Subcutaneous adipose tissue (tissue), 4 donors: Measurements from ENCODE around the gene PRDM16. TPM values are rescaled to one million over a fixed set of nuclear protein-coding genes. Genes with fewer than 3 reads are reported as not detected.

Experiments
- total RNA-seq, 4 donors: library from RNA; depleted of rRNA; stranded (reverse); fragments of >200 nt; gene quantifications; one replicate each; pipeline ENCODE4 v1.1.0, GENCODE V29; 2016
- TF ChIP-seq, protein P1 (sequence below): fragments of 450-650 bp; IDR thresholded peaks from one replicate; pipeline ENCODE4 v1.5.1; 2016; ENCODE audit warnings: low read depth, mild to moderate bottlenecking, control low read depth, antibody characterized with exemption, moderate library complexity

PRDM16 gene
- total RNA-seq, 4 donors from 2014 or later = 0.82 to 1.7 (median 1.1) TPM

DNA sequence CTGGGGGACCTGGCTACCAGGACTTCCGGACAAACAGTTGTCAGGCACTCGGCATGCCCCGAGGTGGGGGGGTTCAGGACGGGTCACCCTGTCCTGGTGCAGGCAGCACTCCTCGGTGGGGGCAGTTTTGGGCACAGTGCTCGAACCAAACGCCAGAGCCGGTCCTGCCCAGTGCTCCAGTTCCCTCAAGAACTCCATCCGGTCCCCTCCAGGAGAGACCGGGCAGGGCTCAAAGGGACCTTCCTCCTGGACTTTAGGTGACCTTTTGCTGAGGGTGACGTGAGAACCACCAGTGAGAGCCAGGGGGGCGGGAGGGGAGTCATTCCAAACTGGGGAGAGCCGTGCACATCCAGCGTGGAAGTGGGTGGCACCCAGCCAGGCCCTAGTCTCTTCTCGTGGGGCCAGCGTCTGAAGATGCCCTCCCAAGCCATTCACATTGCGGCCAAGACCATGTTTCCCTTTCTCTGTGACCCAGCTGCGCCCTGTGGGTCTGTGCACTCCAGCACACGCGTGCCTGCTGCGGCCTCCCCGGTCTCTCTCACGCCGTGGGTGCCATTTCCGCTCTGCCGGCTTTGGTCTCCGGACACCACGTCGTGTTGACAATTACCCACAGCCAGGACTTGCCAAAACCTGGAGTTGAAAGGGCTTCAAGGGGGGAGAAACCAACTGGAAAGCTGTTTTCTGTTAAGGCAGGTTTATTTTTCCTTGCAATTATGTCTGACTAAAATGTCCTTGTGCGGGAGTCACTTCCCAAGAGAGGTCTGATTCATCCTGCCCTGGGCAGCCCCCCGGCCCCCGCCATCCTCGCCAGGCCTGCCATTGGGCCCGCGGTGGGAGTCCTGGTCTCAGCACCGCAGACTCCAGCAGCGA, 206.7 kb downstream of the PRDM16 start:
- TF ChIP-seq, protein P1, sequence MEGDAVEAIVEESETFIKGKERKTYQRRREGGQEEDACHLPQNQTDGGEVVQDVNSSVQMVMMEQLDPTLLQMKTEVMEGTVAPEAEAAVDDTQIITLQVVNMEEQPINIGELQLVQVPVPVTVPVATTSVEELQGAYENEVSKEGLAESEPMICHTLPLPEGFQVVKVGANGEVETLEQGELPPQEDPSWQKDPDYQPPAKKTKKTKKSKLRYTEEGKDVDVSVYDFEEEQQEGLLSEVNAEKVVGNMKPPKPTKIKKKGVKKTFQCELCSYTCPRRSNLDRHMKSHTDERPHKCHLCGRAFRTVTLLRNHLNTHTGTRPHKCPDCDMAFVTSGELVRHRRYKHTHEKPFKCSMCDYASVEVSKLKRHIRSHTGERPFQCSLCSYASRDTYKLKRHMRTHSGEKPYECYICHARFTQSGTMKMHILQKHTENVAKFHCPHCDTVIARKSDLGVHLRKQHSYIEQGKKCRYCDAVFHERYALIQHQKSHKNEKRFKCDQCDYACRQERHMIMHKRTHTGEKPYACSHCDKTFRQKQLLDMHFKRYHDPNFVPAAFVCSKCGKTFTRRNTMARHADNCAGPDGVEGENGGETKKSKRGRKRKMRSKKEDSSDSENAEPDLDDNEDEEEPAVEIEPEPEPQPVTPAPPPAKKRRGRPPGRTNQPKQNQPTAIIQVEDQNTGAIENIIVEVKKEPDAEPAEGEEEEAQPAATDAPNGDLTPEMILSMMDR = no peak

GRCh38 chr1:3276341-3276800, 207.4 kb downstream of the PRDM16 start:
- TF ChIP-seq, protein P1 = no peak

GRCh38 chr1:3277011-3277471, 208.0 kb downstream of the PRDM16 start:
- TF ChIP-seq, protein P1 = no peak

DNA sequence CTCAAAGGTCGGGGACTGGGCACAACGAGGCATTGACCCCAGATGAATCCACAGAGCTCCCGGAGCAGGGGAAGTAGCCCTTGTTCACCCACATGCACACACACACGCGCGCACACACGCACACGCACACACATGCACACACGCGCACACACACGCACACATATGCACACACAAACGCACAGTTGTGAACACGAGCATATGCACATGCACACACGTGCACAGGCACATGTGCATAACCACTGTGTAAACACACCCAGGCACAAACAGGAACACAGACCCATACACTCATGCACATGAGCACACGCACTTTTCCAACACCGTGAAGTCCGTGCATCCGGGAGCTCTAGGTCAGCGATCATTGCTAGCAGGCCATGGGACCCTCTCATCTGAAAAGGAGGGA, 208.6 kb downstream of the PRDM16 start:
- TF ChIP-seq, protein P1 = no peak

DNA sequence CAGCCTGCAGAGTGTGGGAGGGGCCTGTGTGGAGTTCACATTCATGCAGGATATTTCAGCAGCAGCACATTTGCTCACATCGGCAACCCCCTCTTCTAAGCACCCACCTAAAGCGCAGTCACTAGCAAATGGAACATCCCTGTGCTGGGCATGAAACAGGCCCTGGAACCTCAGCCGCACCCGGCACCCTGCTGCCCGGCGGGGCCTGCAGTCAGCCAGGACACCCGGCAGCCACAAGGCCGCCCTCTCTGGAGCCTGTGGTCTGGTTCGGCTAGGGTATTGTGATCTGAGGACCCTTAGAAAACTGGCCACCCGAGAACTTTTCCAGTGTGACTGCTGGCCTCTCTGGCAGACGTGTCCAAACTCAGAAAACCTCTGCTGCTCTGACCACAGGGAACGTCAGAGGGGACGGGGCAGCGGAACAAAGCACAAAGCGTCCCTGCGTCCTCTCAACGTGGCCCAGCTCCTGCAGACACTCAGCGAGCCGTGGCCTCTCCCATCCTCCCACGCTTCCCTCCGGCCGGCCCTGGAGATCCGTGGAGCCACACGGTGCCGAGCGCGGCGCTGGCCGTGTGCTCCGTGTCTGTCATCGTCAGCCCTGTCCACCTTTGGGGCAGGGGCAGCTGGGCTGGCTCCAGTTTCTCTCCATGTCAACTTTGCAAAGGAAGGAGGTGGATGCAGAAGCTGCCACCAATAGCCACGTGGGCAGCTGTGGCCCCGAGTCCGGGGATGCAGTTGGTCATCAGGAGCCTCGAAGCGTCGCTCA, 209.6 kb downstream of the PRDM16 start:
- TF ChIP-seq, protein P1 = no peak

GRCh38 chr1:3279182-3279470, 210.1 kb downstream of the PRDM16 start:
- TF ChIP-seq, protein P1 = no peak

GRCh38 chr1:3281735-3282134, 212.7 kb downstream of the PRDM16 start:
- TF ChIP-seq, protein P1 = no peak
